Amniotic stem cell (primary cell): ENCODE results near the gene ZNF554.
"Not testable (repeated sequence)": the region's sequence is repeated elsewhere in the genome, so short reads cannot be mapped to it uniquely, and the experiment has no call there.

Source experiments
- DNase-seq: peaks from one replicate; lab custom pipeline; 2025; lab: John Stamatoyannopoulos, UW

Gene ZNF554

DNA sequence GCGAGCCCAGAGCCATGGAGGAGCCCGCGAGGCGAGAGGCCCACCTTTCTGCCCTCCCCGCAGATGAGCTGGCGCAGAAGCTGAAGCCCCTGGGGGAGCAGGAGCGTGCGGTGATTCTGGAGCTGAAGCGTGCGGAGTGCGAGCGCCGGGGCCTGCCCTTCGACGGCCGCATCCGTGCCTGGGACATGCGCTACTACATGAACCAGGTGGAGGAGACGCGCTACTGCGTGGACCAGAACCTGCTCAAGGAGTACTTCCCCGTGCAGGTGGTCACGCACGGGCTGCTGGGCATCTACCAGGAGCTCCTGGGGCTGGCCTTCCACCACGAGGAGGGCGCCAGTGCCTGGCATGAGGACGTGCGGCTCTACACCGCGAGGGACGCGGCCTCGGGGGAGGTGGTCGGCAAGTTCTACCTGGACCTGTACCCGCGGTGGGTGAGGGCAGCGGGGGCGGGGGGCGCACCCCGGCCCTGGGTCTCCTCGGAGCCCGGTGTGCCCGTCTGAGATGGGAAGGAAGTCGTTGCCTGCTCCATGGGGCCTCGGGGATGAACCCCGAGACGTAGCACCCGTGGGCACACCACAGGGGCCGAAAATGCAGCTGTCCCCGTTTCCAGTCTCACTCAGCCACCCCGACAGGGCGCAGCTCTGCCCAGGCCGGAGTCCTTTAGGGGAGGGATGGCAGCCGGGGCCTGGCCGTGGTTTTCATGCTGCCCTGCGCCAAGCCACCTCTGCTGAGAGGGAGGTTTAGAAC lies 12.1 kb upstream of the ZNF554 start:
- DNase-seq: no peak

DNA sequence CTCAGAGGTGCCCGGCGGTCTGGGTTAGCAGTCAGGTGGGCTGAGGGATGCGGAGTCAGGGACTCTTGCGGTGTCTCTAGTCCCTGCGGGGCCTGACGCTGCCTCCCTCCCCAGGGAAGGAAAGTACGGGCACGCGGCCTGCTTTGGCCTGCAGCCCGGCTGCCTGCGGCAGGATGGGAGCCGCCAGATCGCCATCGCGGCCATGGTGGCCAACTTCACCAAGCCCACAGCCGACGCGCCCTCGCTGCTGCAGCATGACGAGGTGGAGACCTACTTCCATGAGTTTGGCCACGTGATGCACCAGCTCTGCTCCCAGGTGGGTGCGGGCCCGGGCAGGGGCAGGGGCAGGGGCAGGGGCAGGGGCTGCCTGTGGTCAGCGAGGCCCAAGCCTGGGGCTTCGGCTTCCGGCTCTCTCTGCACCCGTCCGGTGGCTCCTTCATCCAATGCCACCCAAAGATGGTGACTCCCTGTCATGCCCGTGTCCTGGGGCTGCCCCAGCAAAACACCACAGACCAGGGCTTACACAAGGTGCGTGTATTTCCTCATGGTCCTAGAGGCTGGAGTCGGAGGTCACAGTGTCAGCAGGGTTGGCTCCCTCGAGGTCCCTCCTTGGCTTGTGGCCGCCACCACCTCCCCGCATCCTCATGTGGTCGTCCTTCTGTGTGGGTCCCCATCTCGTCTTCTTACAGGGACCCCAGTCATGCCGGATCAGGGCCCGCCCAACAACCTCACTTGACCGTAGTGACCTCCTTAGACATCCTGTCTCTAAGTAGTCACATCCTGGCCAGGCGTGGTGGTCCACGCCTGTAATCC lies 11.3 kb upstream of the ZNF554 start:
- no peak for DNase-seq

DNA sequence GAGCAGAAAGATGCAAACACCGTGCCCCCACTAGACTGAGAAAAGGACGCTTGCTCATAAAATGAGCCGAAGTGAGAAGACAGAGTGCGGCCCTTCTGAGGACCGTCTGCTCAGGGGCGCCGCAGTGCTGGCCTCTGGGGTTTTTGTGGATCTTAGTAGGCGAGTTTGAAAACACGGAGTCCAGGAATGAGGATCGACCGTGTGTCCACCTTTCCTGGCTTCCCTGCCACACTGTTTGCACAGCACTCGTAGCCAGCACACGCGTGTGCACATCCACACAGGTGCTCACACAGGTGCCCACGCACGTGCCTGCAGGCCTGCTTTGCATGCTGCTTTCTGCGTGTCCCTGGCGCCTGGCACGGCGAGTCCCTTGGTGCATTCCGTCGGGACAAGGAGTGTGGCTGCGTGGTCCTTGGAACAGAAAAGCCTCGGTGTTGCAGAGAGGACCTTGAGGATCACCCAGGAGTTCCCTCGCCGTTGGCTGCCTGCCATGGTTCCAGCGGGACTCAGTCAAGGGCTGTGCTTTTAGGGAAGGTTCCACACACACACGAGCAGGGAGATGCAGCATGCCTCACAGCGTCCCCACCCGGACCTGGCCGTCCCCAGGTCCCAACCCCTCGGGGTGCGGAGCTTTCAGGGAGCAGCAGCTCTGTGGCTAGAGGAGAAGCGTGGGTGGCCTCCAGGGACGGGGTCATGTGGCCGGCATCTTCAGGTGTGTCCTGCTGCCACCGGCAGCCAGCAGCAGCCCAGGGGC lies 10.1 kb upstream of the ZNF554 start:
- DNase-seq: no peak

DNA sequence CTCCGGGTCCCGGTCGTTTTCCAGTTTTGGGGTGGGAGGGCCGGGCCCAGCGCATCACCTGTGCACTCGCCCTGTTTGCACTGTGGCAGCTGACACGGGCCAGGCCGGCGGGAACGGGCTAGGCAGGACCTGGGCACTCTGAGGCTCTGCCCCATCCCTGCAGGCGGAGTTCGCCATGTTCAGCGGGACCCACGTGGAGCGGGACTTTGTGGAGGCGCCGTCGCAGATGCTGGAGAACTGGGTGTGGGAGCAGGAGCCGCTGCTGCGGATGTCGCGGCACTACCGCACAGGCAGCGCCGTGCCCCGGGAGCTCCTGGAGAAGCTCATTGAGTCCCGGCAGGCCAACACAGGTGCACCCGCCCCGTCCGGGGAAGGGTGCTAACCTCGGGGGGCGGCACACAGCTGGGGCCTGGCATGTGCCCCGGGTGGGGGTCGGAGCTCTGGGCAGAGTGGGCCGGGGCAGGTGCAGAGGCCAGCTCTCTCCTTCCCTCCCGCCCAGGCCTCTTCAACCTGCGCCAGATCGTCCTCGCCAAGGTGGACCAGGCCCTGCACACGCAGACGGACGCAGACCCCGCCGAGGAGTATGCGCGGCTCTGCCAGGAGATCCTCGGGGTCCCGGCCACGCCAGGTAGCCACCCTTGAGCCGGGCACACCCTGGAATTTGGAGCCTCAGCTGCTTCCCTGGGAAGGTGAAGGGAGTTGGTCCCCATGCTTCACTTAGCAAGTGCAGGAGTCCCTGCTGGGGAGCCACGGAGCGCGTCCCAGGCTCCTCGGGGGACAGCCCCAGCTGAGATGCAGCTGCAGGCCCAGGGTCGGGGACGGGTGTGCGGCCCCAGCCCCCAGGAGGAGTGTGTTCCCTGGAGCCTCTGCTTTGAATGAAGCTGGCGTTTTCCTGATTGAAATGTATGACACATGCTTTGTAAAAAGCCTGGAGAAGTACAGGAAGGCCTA lies 9.3 kb upstream of the ZNF554 start:
- no peak for DNase-seq

DNA sequence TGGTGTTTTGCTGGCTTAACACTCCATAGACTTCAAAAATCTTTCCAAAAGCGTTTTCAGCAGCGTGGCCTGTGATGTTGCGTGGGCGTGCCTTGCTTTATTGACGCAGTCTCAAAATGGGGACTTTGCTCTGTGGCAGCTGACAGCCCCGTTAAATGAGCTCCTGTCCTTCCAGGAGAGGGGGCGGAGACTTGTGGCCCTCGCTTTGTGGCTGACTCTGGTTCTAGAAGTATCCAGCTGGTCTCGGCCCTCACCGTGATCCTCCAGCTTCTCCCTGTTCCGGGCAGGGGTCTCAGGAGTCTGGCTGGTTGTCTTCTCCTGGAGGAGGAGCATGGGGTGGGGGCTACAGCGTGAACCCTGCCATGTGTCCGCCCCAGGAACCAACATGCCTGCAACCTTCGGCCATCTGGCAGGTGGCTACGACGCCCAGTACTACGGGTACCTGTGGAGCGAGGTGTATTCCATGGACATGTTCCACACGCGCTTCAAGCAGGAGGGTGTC lies 8.4 kb upstream of the ZNF554 start:
- DNase-seq: no peak

DNA sequence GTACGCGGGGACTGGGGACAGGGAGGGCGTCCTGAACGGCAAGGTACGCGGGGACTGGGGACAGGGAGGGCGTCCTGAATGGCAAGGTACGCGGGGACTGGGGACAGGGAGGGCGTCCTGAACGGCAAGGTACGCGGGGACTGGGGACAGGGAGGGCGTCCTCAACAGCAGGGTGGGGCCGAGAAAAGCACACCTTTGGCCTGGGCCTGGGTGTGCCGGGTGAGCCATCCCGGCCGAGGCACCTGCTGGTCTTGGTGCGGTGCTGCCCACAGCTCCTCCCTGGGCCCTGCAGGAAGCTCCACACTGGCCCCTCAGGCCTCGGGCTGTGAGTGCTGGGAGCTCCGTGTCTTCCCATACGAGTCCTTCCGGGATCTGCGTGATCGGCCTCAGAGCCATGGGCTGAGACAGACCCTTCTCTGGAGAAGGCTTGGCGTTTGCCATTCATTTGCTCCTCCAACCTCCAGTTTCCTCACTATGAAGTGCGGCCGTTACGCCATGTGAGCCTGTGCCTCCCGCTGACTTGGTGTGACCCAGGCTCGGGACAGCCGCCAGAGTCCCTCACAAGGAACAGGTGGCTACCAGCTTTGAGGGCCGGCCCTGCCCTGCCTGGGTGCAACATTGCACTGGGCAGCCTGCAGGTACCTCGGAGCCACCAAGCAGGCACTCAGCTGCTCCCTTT lies 7.8 kb upstream of the ZNF554 start:
- no peak for DNase-seq

DNA sequence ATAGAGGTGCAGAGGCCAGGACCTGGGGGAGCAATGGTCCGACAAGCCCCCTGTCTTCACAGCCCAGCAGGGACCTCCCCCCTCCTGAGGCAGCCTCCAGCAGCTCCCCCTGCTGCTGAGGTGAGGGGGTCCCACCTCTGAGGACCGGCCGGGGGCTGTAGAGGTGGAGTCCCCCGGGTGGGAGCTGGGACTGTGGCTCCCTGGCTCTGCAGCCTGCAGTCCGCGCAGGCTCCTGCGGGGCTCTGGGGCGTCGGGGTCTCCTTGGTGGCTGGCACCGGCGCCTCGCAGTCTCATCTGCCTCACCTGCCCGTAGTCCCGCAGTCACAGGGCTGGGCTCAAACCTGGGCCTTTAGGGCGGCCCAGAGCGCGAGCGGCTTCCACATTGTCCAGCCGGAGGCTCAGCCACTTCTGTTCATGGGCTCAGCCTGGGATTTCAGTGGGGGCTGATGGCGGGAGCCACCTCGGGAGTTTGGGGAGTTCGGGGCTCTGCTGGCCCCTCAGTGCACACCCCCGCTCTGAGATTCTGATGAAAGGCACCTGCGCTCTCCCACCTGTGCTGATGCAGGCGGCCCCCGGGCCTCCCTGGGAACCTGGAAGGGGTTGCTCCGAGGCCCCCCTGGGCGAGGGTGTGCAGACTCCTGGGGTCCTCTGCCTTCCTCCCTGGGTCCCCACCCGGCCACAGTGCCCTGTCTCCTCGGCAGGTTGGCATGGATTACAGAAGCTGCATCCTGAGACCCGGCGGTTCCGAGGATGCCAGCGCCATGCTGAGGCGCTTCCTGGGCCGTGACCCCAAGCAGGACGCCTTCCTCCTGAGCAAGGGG lies 7.0 kb upstream of the ZNF554 start:
- no peak for DNase-seq

DNA sequence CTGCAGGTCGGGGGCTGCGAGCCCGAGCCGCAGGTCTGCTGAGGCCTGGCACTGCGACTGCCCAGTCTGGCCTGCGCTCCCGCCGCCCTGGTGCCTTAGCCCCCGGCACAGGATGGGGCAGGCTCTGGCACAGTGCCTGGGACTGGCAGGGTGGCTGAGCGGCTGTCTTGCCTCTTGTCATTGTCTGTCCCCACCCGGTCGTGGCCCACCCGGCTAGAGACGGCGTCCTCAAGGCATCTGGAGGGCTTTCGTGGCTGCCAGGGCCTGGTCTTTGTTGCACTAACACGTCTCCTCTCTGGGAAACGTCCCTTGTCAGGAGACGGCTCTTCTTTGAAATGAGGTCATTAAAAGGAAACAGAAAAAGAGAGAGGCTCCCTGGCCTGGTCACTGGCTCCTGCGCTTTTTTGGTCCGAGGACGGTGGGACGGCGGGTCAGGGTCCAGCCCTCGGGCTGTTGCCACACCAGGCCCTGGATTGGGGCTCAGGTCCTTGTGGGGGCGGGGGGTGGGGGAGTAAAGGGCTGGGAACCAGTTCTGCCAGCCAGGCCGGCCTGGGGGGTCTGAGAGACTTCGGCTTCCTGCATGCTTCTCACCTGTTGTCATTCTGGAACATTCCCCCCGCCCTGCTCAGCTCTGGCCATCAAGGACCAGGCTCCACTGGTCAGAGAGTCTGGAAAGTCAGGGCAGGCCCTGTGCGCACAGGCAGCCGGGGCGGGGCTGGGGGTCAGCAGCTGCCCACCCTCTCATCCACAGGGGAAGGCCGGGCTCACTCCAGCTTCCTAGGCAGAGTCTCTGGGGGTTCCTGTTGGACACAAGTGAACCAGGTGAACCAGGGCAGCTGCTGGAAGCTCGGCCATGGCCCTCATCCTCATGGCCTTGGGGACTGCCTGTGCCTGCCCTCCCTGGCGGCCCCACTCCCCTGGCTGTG lies 6.2 kb upstream of the ZNF554 start:
- no peak for DNase-seq

DNA sequence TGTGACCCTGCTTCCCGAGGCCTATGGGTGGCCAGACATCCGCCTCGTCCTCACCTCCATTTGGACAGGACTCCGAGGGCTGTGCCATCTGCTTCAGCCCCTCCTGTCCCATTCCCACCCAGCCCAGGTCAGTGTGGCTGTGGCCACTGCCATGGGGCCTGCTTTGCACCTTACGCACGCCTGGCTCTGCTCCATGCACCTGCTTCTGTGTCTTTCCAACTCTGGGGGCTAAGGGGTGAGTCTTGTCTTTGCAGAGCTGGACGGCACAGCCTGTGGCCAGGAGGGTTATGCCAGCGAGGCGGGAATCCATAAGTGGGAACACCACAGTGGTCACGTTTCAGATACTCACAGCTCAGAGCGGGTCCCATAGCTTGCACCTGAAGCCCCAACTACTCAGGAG lies 5.2 kb upstream of the ZNF554 start:
- no peak for DNase-seq

DNA sequence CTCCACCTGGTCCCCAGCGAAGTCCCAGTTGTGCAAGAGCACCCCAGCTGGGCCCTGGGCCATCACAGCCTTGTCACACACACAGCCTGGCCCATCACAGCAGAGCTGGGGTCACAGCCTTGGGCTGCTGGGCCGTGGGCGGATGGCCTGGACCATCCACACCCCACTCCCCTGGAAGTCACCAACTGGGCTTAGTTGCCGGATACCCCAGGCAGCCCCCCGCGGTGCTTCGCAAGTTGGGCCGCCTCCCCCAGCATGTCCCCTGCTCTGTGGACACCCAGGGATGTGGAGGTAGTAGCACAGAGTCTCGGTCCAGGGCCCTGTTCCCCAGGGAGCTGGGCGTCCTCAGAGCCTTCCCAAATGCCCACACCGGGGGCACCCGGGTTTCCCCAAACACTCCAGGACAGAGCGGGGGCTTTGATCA lies 4.5 kb upstream of the ZNF554 start:
- DNase-seq: no peak

DNA sequence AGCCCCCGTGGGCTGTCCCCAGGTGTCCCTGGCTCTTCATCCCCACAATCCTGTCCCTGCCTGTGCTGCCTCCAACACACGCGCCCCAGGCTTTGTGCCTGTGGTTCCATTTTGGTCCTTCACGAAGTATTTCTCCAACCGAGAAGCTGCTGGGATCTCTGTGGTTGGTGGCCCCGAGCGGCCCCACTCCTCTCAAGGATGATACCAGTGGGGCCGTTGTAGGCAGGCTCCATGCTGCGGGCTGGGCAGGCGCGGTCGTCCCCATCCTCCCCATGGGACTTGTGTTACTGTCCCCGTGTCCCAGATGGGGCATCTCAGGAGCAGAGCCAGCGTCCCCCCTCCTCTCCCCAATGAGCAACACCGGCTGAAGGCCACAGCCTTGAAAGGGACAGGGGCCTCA lies 3.7 kb upstream of the ZNF554 start:
- no peak for DNase-seq

DNA sequence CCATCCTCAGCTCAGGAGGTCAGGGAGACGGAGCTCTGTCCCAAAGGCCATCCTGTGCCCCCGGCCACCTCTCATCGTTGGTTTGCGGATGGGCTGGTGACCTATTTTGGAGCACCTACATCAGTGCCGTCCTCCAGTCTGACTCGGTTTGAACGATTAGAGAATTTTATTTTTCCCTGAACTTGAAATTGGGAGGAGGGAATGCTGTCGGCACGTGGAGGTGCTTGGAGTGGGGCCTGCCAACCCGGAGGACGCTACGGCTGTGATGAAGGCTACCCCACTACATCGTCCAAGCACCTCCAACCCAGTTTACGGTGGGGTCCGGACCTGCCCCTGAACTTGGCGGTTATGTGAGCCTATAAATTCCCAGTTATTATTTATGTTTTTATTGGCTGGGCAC lies 3.0 kb upstream of the ZNF554 start:
- no peak for DNase-seq

DNA sequence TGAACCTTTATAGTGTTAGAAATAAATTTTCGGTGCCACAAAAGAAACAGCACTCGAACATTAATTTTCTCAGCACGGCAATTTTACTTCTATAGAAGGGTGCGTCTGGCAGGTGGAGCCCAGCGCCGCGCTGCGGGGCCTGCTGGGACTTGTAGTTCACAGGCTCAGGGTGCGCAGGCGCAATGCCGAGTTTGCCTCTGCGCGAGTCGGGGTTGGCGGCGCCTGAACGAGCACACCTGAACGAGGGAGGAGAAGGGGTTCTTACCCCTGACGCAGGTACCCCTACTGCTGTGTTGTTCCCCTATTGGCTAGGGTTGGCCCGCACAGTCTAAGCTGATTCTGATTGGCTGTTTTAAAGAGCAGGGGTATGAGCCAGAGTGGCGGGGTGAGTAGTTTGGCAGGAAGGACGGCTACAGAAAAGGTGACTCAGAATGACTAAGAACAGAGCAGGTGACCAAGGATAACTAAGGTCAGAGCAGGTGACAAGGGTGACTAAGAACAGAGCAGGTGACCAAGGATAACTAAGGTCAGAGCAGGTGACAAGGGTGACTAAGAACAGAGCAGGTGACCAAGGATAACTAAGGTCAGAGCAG lies 2.3 kb upstream of the ZNF554 start:
- not testable (repeated sequence) for DNase-seq

DNA sequence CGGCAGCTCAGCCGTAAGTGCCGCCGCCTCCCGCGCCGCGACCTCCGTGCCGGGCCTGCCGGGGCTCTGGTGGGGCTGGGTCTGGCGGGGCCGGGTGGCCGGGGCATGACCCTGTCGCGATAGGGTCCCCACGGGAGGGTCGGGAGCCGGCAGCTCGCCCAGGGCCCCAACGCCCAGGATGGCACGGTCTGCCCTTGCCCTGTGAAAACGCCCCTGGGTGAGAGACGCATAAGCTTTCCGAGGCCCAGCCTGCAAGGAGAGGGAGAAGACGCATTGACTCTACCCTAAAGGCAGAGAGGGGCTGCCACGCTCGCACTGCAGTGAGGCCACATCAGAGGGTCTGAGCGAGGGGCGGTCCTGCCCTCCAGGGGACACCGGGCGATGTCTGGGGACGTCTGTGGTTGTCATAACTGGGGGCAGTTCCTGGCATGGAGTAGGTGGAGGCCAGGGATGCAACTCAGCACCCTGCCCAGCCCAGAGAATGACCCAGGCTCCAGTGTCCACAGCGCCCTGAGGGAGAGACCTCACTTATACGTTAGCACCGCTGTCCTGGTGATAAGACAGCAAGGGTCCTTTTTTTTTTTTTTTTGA lies 539 bp downstream of the ZNF554 start:
- DNase-seq: no peak

DNA sequence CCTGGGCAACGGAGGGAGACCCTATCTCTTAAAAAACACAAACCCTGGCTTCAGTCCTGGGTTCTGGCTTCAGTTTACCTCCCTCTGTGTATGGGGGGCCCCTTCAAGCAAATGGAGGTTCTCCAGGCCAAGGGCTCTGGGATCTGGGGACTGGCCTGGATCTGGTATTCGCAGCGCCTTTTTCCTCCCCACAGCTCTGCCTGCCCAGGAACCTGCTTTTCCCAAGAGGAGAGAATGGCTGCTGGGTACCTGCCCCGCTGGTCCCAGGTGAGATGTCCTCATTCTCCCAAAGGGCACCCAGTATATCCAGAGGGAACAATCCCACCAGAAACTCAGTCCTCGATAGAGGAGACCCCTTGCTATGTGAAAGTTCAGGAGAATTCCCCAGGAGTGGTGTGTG lies 3.2 kb downstream of the ZNF554 start:
- no peak for DNase-seq

DNA sequence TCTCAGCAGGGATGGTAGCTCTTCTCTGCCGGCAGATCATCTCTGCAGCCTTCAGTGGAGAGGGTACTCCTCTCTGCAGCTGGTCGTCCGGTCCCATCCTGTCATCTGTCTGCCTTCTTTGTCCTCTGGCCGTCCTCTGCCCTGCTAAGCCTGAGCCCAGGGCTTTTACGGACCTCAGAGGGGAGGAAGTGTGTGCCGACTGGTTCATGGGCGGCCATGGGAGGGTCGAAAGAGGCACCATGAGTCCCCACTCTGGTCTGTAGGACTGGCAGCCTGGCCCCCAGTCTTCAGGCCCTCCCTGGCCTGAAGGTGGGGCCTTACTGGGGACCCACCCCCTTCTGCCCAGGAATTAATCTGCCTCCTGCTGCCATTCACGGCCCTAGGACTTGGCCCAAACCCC lies 4.0 kb downstream of the ZNF554 start:
- no peak for DNase-seq

DNA sequence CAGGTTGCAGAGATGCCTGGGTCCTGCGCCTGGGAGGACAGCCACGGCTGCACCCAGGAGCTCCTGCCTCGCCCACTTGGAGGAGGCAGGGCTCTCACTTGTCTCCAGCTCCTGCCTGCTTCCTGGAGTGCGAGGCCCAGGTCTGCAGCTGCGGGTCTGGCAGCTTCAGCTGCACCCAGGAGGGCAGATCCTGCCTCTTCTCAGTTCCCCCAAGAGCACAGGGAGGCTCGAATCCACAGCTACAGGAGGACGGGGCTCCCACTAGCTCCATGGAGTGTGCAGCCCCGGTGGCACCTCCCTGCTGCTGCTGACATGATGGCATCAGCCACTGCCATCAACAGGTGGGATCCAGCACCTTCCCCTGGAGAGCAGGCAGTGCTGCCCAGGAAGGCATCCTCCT lies 4.5 kb downstream of the ZNF554 start:
- no peak for DNase-seq

DNA sequence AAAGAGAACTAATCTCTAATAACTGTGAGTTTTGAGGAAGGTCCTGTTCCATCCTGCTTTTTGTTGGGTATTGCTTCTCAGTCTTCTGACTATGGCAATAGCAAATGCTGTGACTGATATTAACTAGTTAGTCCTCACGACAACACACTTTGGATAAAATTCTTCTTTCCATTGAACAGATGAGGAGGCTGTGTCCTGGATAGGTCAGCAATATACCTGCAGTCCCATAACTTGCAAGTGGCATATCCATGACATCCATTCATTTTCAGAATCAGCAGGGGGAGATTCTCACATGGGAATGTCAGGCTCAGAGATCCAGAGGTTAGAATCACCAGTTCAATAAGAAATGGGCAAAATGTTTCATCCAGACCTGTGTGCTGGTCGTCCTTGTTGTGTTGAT lies 7.4 kb downstream of the ZNF554 start:
- DNase-seq: no peak
